ENCODE data around the gene GLB1L3. TPM values are rescaled to one million over a fixed set of nuclear protein-coding genes. Genes with fewer than 3 reads are reported as not detected.

Gene GLB1L3
- polyA plus RNA-seq, 1 donor (not counting 4 experiments of a cell fraction or from before 2014, with no cell fraction given), result 3.0 TPM

GRCh38 chr11:134312807-134313206 lies 36.6 kb downstream of the GLB1L3 start:
- TF ChIP-seq EZH2 (IDR thresholded peaks at IDR 0.05; ENCODE audit: low read length) (no peak), CTCF (optimal IDR thresholded peaks at IDR 0.05 in 1 of 3, IDR thresholded peaks at IDR 0.05 in 1 of 3, conservative IDR thresholded peaks at IDR 0.05 in 1 of 3; ENCODE audit: extremely low read depth in 1 of 3, insufficient read depth in 2 of 3, low read length in 3 of 3) (no peak)
- Histone ChIP-seq H2AFZ (ENCODE audit: control insufficient read depth, low read length) (no peak overlapping the region), H3K4me1 (ENCODE audit: control insufficient read depth, extremely low read depth, insufficient read depth, low read length) (no peaks in the 10 kb centered on the region), H3K9me3 (ENCODE audit: control insufficient read depth, low read depth, low read length) (no peaks in the 10 kb centered on the region), H3K4me2 (ENCODE audit: control insufficient read depth, extremely low read depth, insufficient read depth, low read depth, low read length) (no peak overlapping the region), H3K27me3 (ENCODE audit: control insufficient read depth, extremely low read depth, insufficient read depth, low read length) (no peaks in the 10 kb centered on the region), H3K9ac (ENCODE audit: control insufficient read depth, extremely low read depth, insufficient read depth, low read length) (no peak overlapping the region), H4K20me1 (ENCODE audit: control insufficient read depth, extremely low read depth, insufficient read depth, low read length) (no peaks in the 10 kb centered on the region), H3K4me3 (ENCODE audit: control insufficient read depth in 2 of 3, extremely low read depth in 1 of 3, insufficient read depth in 2 of 3, low read depth in 1 of 3, low read length in 3 of 3) (no peak overlapping the region), H3K9me1 (ENCODE audit: control insufficient read depth, extremely low read depth, insufficient read depth, low read length) (no peaks in the 10 kb centered on the region), H3K36me3 (ENCODE audit: control insufficient read depth in 2 of 2, extremely low read depth in 1 of 2, insufficient read depth in 2 of 2, low read length in 2 of 2) (no peaks in the 10 kb centered on the region), H3K79me2 (ENCODE audit: control insufficient read depth, insufficient read depth, low read length) (no peaks in the 10 kb centered on the region), H3K27ac (ENCODE audit: control insufficient read depth, insufficient read depth, low read length) (no peak overlapping the region)
- dilution Hi-C loops (cut with MboI; ENCODE audit: extremely low pct_ligation_motif_present, low sequenced_read_pairs), result no loop called here
- no peak for FAIRE-seq
- no peak for DNase-seq (ENCODE audit: low read depth, low spot score)

GRCh38 chr11:134313379-134313778 lies 37.2 kb downstream of the GLB1L3 start:
- H3K27me3 ChIP-seq (ENCODE audit: control insufficient read depth, extremely low read depth, insufficient read depth, low read length), result no peaks in the 10 kb centered on the region

More at GRCh38 chr11:134313379-134313778, 37.2 kb downstream of the GLB1L3 start:
- Histone ChIP-seq H3K27ac (ENCODE audit: control insufficient read depth, insufficient read depth, low read length) (no peak overlapping the region), H3K9ac (ENCODE audit: control insufficient read depth, extremely low read depth, insufficient read depth, low read length) (no peak overlapping the region), H2AFZ (ENCODE audit: control insufficient read depth, low read length) (no peak overlapping the region), H3K36me3 (ENCODE audit: control insufficient read depth in 2 of 2, extremely low read depth in 1 of 2, insufficient read depth in 2 of 2, low read length in 2 of 2) (no peaks in the 10 kb centered on the region), H3K9me1 (ENCODE audit: control insufficient read depth, extremely low read depth, insufficient read depth, low read length) (no peaks in the 10 kb centered on the region), H3K4me2 (ENCODE audit: control insufficient read depth, extremely low read depth, insufficient read depth, low read depth, low read length) (no peak overlapping the region), H3K4me3 (ENCODE audit: control insufficient read depth in 2 of 3, extremely low read depth in 1 of 3, insufficient read depth in 2 of 3, low read depth in 1 of 3, low read length in 3 of 3) (no peak overlapping the region), H4K20me1 (ENCODE audit: control insufficient read depth, extremely low read depth, insufficient read depth, low read length) (no peaks in the 10 kb centered on the region), H3K9me3 (ENCODE audit: control insufficient read depth, low read depth, low read length) (no peaks in the 10 kb centered on the region), H3K79me2 (ENCODE audit: control insufficient read depth, insufficient read depth, low read length) (no peaks in the 10 kb centered on the region), H3K4me1 (ENCODE audit: control insufficient read depth, extremely low read depth, insufficient read depth, low read length) (no peaks in the 10 kb centered on the region)
- DNase-seq (ENCODE audit: low read depth, low spot score) (no peak), FAIRE-seq (no peak)
- dilution Hi-C loops (cut with MboI; ENCODE audit: extremely low pct_ligation_motif_present, low sequenced_read_pairs), result no loop called here
- TF ChIP-seq EZH2 (IDR thresholded peaks at IDR 0.05; ENCODE audit: low read length) (no peak), CTCF (optimal IDR thresholded peaks at IDR 0.05 in 1 of 3, IDR thresholded peaks at IDR 0.05 in 1 of 3, conservative IDR thresholded peaks at IDR 0.05 in 1 of 3; ENCODE audit: extremely low read depth in 1 of 3, insufficient read depth in 2 of 3, low read length in 3 of 3) (no peak)

Data from keratinocyte (primary cell).